Stomach smooth muscle (tissue), 2 donors: ENCODE results near the gene HSD11B1.

Experiments
- H3K27ac ChIP-seq: one replicate; pipeline ENCODE4 v1.7.0; 2013; ENCODE audit warnings: mild to moderate bottlenecking, low read length, inconsistent platforms
- H3K27me3 ChIP-seq, 2 donors: one replicate each; pipeline ENCODE4 v1.7.0; 2013; ENCODE audit warnings: low read length in 2 of 2; ENCODE audit not compliant: insufficient read depth in 2 of 2, control insufficient read depth in 1 of 2
- H3K36me3 ChIP-seq, 2 donors: one replicate each; pipeline ENCODE4 v1.7.0; 2013; ENCODE audit warnings: low read length in 2 of 2; ENCODE audit not compliant: control insufficient read depth in 2 of 2, insufficient read depth in 2 of 2
- H3K4me1 ChIP-seq: one replicate; pipeline ENCODE4 v1.7.0; 2013; ENCODE audit warnings: low read length; ENCODE audit not compliant: control insufficient read depth, insufficient read depth
- H3K4me3 ChIP-seq, 2 donors: one replicate each; pipeline ENCODE4 v1.7.0; 2013; ENCODE audit warnings: low read length in 2 of 2
- H3K9ac ChIP-seq, 2 donors: one replicate each; pipeline ENCODE4 v1.7.0; 2013; ENCODE audit warnings: low read length in 2 of 2, mild to moderate bottlenecking in 1 of 2
- H3K9me3 ChIP-seq, 2 donors: one replicate each; pipeline ENCODE4 v1.7.0; 2013; ENCODE audit warnings: low read length in 2 of 2; ENCODE audit not compliant: control insufficient read depth in 2 of 2
- donor health status: healthy.
- donor health status: Pancreatic carcinoma.

HSD11B1 gene

DNA sequence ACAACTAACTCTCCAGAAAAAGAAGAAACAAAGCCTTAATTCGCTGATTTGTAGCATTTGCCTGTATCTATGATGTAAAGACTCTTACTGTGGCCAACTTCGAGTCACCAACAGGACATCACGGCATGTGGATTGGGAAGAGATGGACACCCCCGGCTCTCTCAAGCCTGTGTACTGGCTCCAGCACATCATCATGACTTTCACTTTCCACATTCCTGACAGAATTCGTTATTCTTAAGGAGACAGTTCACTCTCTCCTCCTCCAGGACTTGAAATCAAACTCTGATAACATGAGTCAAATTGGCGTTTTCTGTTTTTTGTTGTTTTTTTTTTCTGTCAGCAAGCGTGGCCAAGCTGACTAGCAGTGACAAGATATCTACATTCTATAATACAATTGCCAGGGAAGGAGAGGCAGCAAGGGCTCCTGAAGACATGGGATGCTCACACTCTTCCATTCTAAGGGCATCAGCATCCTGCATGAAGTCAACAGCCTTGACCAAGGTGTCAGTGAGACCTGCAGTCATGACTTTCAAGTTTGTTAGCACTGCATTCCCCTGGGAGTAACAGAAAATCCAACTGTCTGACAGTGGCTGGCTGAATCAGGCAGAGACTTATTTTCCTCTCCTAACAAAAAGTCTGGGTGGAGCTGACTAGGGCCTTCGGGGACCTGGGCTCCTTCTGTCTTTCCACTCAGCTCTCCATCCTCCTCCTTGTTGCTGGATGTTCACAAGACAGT, 37.9 kb downstream of the HSD11B1 start:
- peak overlapping the region; percentile 11 for H3K27ac ChIP-seq
- peak overlapping the region in 1 of 2 donors; percentile 55 for H3K4me3 ChIP-seq
- H3K9ac ChIP-seq, result peak overlapping the region in 1 of 2 donors; percentile 21

DNA sequence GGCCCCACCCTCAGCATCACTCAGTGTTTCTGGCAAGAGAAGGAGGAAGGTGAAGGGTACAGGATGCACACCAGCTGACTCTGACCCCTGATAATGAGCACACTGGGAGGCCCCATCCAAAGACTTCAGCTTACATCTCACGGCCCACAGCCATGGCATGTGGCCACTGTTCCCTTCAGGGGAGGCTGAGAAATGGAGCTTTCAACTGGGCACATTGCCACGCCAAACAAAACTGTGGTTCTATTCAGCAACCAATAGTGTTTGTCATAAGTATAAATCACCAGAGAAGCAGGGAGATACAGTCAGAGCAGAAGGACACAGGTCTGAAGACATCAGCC, 38.5 kb downstream of the HSD11B1 start:
- no peak overlapping the region for H3K27ac ChIP-seq
- H3K9me3 ChIP-seq, result no peaks in the 10 kb centered on the region
- peaks cover 19% of the 10 kb centered on the region for H3K4me1 ChIP-seq
- peak overlapping the region in 1 of 2 donors; percentile 55 for H3K4me3 ChIP-seq
- no peaks in the 10 kb centered on the region for H3K36me3 ChIP-seq
- H3K27me3 ChIP-seq, result no peaks in the 10 kb centered on the region
- H3K9ac ChIP-seq, result no peak overlapping the region

More for the DNA sequence above, 37.9 kb downstream of the HSD11B1 start:
- peaks cover 14% of the 10 kb centered on the region for H3K4me1 ChIP-seq
- H3K27me3 ChIP-seq, result no peaks in the 10 kb centered on the region
- H3K9me3 ChIP-seq, result no peaks in the 10 kb centered on the region
- H3K36me3 ChIP-seq, result no peaks in the 10 kb centered on the region

DNA sequence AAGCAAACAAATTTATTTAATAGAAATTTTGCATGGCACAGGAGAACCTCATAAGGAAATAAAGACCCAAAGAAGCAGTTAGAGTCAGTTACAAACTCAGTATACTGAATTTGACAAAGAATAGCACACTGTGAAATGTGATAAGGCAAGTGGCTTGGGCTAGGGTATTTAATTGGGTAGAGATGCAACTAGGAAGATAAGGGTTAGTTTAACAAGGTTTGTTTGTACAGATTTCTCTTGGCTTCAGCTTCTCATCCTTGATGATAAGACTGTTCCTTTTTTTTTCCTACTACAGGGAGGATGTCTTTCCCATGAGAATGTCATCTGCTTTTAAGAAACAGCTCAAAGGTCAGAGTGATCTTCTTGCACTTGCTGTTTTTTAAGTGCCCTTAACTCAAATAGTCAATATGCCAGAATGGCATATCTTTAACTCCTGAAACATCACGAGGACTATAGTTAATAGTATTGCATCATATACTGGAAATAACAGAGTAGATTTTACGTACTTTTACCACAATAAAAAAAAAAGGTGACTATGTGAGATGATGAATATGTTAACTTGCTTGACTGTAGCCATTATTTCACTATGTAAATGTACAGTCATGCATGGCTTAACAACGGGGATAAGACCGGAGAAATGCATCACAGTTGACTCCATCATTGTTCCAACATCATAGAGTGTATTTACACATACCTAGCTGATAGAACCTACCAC, 42.0 kb downstream of the HSD11B1 start:
- no peak overlapping the region for H3K27ac ChIP-seq
- H3K9me3 ChIP-seq, result no peaks in the 10 kb centered on the region
- H3K9ac ChIP-seq, result no peak overlapping the region
- H3K36me3 ChIP-seq, result no peaks in the 10 kb centered on the region
- H3K27me3 ChIP-seq, result no peaks in the 10 kb centered on the region
- peaks cover 19% of the 10 kb centered on the region for H3K4me1 ChIP-seq
- H3K4me3 ChIP-seq, result no peak overlapping the region

DNA sequence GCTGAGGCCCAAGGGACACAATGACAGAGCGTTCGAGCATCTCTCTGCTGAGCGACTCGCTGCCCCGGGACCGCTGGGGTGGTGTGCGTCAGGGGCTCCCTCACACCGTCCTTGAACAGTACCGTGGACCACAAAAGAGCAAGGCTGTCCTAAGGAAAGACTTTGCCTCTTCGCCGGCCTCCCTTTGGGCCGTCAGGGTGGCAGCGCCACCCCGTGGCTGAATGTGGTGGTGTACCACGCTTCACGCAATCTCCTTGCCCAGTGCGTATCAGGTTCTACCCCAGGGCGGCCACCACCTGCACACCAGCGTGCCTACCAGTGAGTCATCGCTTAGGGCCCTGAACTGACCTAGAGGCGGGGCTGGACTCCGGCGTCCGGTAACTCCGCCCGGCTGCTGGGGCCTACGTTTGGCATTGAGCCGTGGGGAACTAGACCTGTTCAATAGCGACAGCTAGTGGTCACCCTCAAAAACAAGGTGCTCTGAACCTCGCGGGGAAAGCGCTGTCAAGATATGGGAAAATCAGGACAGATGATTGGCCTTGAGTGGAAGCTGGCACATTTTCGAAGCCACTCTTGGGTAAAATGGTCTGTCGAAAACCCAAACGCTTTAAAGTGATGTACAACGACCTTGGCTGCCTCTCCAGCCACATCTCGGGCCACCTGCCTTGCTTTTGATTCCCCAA, 43.1 kb downstream of the HSD11B1 start:
- Histone ChIP-seq H3K27ac (peak overlapping the region; percentile 13), H3K4me1 (peaks cover 13% of the 10 kb centered on the region), H3K4me3 (peak overlapping the region; percentile 64 to 72), H3K9me3 (no peaks in the 10 kb centered on the region), H3K9ac (peak overlapping the region in 1 of 2 donors; percentile 48), H3K27me3 (no peaks in the 10 kb centered on the region), H3K36me3 (no peaks in the 10 kb centered on the region)

DNA sequence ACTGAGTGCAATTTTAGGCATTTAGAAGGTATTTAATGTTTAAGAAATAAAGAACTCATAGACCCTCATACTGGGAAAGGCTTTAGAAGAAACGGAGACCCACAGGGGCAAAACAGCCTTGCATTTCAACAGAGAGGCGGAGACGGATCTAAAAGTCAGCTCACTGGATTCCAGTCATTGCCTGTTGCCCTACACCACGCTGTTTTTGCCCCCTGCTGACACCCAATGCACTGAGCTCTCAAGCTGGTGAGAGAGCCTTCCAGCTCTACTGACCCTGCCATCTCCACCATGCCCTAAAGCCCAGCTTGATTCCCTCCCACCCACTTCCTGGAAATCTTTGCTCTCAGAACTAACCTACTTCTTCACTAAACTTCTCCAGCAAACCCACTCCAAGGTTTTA, 44.0 kb downstream of the HSD11B1 start:
- Histone ChIP-seq H3K4me1 (peaks cover 8% of the 10 kb centered on the region), H3K27me3 (no peaks in the 10 kb centered on the region), H3K9ac (no peak overlapping the region), H3K27ac (no peak overlapping the region), H3K4me3 (no peak overlapping the region), H3K9me3 (no peaks in the 10 kb centered on the region), H3K36me3 (no peaks in the 10 kb centered on the region)

DNA sequence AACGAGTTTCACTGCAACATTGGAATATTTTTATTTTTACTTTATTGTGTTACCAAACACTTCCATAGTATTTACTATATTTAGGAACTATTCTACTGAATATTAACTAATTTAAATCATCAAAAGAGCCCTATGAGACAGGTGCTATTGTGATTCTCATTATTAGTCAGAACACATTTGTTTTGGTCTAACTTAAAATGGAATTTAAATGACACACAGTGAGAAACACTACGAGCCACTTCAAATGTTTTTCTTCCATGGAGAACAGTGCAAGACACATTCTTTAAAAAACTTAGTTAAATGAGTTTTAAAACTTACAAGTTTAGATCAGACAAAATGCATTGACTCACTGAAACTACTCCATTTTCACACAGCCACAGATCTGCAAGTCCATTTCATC, 44.6 kb downstream of the HSD11B1 start:
- no peak overlapping the region for H3K4me3 ChIP-seq
- no peak overlapping the region for H3K27ac ChIP-seq
- no peaks in the 10 kb centered on the region for H3K9me3 ChIP-seq
- H3K9ac ChIP-seq, result no peak overlapping the region
- H3K27me3 ChIP-seq, result no peaks in the 10 kb centered on the region
- peaks cover 8% of the 10 kb centered on the region for H3K4me1 ChIP-seq
- H3K36me3 ChIP-seq, result no peaks in the 10 kb centered on the region

DNA sequence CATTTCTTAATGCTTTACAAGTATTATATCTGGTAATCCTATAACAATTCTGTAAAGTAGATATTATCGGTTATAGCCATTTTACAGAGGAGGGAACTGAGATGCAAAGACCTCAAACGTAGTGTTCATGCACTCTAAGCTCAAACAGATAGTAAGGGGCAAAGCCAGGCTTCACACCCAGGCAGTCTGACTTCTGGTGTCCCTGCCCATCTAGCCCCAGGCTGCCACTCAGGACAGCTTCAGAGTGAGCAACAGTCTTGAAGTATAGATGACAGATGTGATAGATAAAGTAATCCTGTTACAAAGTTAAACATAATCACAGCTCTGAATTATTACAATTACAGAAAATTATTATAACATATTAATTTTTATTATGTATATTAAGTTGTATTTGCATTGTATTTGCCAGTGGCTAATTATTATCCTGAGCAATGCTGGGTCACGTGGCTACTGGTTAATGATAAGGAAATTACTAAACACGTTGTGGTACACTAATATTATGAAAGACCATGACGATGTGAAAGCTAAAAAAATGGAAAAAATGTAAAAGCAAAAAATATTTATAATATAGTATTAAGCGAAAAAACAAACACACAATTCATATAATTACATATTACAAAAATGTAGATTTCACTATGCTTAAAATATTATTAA, 45.2 kb downstream of the HSD11B1 start:
- peaks cover 8% of the 10 kb centered on the region for H3K4me1 ChIP-seq
- H3K4me3 ChIP-seq, result no peak overlapping the region

DNA sequence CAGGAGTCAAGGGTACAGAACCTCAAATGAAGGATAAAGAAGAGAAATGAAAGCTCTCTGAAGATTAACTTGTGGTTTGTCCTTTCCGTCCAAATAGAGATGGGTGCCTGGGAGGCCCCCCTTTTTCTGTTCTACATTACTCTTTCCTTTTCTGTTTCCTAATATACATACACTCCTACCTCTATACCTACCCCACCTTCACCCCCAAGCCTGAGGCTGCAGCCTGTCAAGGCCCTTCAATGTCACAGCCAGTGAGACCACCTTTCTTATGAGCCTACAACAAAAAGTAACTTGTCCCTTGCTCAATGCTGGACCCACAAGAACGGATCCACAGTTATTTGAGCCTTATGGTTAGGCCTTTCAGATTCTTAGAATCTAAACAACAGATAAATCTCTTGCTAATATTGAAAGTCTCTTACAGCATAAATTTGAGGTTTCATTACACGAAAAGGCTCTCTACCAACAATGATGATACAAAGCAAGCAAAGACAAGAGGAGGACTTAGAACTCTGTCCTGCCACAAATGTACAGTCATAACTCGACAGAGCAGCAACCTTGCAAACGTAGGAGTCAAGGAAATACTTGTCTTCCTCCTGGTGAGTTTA, 47.1 kb downstream of the HSD11B1 start:
- Histone ChIP-seq H3K27ac (no peak overlapping the region), H3K4me3 (no peak overlapping the region), H3K9ac (no peak overlapping the region), H3K4me1 (peaks cover 15% of the 10 kb centered on the region), H3K9me3 (no peaks in the 10 kb centered on the region), H3K36me3 (no peaks in the 10 kb centered on the region), H3K27me3 (no peaks in the 10 kb centered on the region)

More for the DNA sequence above, 45.2 kb downstream of the HSD11B1 start:
- H3K9ac ChIP-seq, result no peak overlapping the region
- no peak overlapping the region for H3K27ac ChIP-seq
- H3K27me3 ChIP-seq, result no peaks in the 10 kb centered on the region
- H3K9me3 ChIP-seq, result no peaks in the 10 kb centered on the region
- no peaks in the 10 kb centered on the region for H3K36me3 ChIP-seq

DNA sequence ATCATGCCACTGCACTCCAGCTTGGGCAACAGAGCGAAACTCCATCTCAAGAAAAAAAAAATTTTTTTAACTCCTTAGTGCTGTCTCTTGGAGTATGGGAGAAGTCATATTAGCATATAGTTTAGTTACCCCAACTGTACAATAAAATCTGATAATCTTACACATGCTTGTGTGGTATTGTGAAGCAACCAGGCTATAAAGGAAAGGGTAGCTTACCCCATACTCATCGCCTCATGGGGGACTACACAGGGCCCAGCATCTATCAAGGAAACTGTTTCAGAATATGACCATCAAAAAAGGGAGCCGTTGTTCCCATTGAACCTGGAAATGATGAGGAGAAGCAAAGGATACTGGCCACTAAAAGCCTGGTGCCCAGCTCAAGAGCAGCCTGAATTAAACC, 48.2 kb downstream of the HSD11B1 start:
- Histone ChIP-seq H3K36me3 (no peaks in the 10 kb centered on the region), H3K4me3 (no peak overlapping the region), H3K9ac (no peak overlapping the region), H3K9me3 (no peaks in the 10 kb centered on the region), H3K4me1 (peaks cover 13% of the 10 kb centered on the region), H3K27ac (no peak overlapping the region), H3K27me3 (no peaks in the 10 kb centered on the region)

DNA sequence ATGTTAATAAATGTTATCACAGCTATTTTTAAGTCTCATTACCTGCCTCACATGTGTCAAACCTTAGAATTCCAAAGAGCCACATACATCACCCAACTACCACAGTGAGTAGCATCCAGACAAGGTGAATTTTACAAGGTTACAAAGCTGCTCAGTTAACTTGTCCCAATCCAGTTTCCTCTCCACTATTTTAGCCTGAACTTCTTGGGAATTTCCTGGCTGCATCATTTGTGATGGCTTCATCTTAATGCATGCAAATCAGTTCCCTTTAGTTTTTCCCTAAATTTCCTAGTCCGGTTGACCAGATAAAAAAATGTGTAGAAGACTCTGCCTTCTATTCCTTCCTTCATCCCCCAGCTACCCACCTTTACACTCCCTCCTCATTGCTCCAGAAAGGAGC, 50.6 kb downstream of the HSD11B1 start:
- Histone ChIP-seq H3K27ac (no peak overlapping the region), H3K9me3 (no peaks in the 10 kb centered on the region), H3K36me3 (no peaks in the 10 kb centered on the region), H3K27me3 (no peaks in the 10 kb centered on the region), H3K4me1 (peaks cover 11% of the 10 kb centered on the region), H3K9ac (no peak overlapping the region), H3K4me3 (no peak overlapping the region)
